HepG2 (cell line): ENCODE measurements around the gene LAMB3.

Source experiments
- CEBPB ChIP-seq: IDR thresholded peaks from 2 replicates; pipeline ENCODE4 v1.6.1; 2011; ENCODE audit warnings: low read depth, low read length, improper control_type of control experiment, borderline replicate concordance
- CTCF ChIP-seq: sonication (generic); formaldehyde crosslinking; IDR thresholded peaks from 2 replicates; pipeline ENCODE4 v1.5.0; 2020; ENCODE audit warnings: mild to moderate bottlenecking, missing genetic modification reagents, moderate library complexity
- EP300 ChIP-seq, 3 experiments: sonication (generic) in 1 of 3; formaldehyde crosslinking in 1 of 3; IDR thresholded peaks; 2 replicates each; pipeline versions ENCODE4 v1.5.1 to v1.6.1; 2011 to 2020; ENCODE audit warnings: low read depth in 2 of 3, low read length in 2 of 3, borderline replicate concordance in 1 of 3, improper control_type of control experiment in 1 of 3, mild to moderate bottlenecking in 1 of 3, missing genetic modification reagents in 1 of 3, moderate library complexity in 1 of 3
- MNT ChIP-seq: fragments of 450-650 bp; IDR thresholded peaks from 2 replicates; pipeline ENCODE4 v1.6.1; 2016
- YY1 ChIP-seq: IDR thresholded peaks from 2 replicates; pipeline ENCODE4 v1.6.1; 2011; ENCODE audit warnings: low read length, low read depth, moderate library complexity, mild to moderate bottlenecking; ENCODE audit not compliant: insufficient read depth, insufficient replicate concordance
- ZNF296 ChIP-seq: sonication (generic); formaldehyde crosslinking; conservative IDR thresholded peaks from 2 replicates; pipeline ENCODE4 v1.5.0; 2020; ENCODE audit warnings: mild to moderate bottlenecking, missing genetic modification reagents

DNA sequence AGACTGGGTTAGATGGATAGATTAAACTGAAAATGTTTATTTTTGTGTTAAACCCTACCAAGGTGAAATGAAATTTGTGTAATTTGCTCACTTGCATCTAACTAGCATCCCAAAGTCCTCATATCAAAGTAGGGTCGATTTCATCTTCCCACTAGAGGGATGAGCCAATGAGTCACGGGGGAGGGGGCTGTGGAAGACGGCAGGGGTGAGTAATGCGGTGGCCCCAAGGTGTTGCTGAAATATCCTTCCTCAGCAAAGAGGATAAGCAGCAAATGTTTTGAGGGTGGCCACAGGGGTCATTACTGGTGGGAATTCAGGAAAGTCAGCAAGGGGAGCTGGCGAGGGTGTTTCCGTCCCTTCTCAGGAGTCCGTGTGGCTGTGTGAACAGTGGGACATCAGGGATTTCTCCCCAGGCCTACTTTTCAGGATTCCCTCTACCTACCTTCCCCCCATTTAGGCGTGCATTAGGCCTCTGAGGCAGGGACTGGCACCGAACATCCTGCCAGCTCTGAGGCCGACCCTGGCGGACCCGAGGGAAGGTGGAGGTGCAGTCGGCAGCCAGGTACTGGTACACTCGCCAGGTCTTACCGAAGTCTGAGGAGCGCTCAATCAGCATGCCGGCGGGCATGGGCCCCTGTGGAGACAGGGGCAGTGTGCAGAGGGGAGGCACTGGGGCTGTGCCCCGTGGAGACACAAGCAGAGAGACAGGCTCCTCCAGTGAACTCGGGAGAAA lies 18.1 kb downstream of the LAMB3 start:
- TF ChIP-seq ZNF296 (CRISPR knock-in tag) (no peak), MNT (no peak), CTCF (CRISPR knock-in tag) (no peak), EP300 (IDR thresholded peaks at IDR 0.05; ENCODE audit: low read depth in 2 of 2, low read length in 2 of 2) (no peak), EP300 (CRISPR knock-in tag; IDR thresholded peaks at IDR 0.05; ENCODE audit: borderline replicate concordance) (no peak), YY1 (no peak), CEBPB (no peak)
